ENCODE results near the gene SPTBN4.
"Not testable (repeated sequence)": the region's sequence is repeated elsewhere in the genome, so short reads cannot be mapped to it uniquely, and the experiment has no call there.

The SPTBN4 gene

GRCh38 chr19:40466985-40467734 lies at the start of gene SPTBN4:
Gene SPTBN4 (plus strand): TSS chr19:40467001. CDS start chr19:40472622, 5,621 bp downstream.
- peak in 1 of 2 experiments; percentile 8 for DNase-seq

GRCh38 chr19:40417643-40417981 lies 49.2 kb upstream of the SPTBN4 start:
- DNase-seq: no peak

- no peak for DNase-seq
These were observed 48.8 kb upstream of the SPTBN4 start for GRCh38 chr19:40418040-40418439.

- peak; percentile 98 to 99 for DNase-seq
These were observed 47.7 kb upstream of the SPTBN4 start for GRCh38 chr19:40419066-40419612.

- DNase-seq: no peak
These were observed 47.0 kb upstream of the SPTBN4 start for GRCh38 chr19:40419780-40420179.

- no peak for DNase-seq
These were observed 46.4 kb upstream of the SPTBN4 start for GRCh38 chr19:40420451-40420765.

GRCh38 chr19:40420766-40421765 lies 45.7 kb upstream of the SPTBN4 start:
- peak; percentile 80 to 88 for DNase-seq

- DNase-seq: no peak
These were observed 44.6 kb upstream of the SPTBN4 start for GRCh38 chr19:40421993-40422747.

GRCh38 chr19:40422748-40423566 lies 43.8 kb upstream of the SPTBN4 start:
- no peak for DNase-seq

GRCh38 chr19:40423938-40424337 lies 42.9 kb upstream of the SPTBN4 start:
- DNase-seq: no peak

- DNase-seq: peak in 1 of 2 experiments; percentile 26
These were observed 42.0 kb upstream of the SPTBN4 start for GRCh38 chr19:40424637-40425449.

GRCh38 chr19:40425450-40426287 lies 41.1 kb upstream of the SPTBN4 start, which contains the start of gene SERTAD1:
Gene SERTAD1 (minus strand): TSS chr19:40425992. CDS start chr19:40423546, 2,446 bp downstream.
- DNase-seq: peak; percentile 100

- not testable (repeated sequence) for DNase-seq
These were observed 38.6 kb upstream of the SPTBN4 start for GRCh38 chr19:40428197-40428596.

- DNase-seq: not testable (repeated sequence)
These were observed 36.6 kb upstream of the SPTBN4 start for GRCh38 chr19:40430242-40430641.

- DNase-seq: no peak
These were observed 35.1 kb upstream of the SPTBN4 start for GRCh38 chr19:40431698-40432097.

- DNase-seq: not testable (repeated sequence)
These were observed 34.0 kb upstream of the SPTBN4 start for GRCh38 chr19:40432760-40433159.

- DNase-seq: peak; percentile 60 to 71
These were observed 33.2 kb upstream of the SPTBN4 start for GRCh38 chr19:40433391-40434216.

- DNase-seq: no peak
These were observed 28.5 kb upstream of the SPTBN4 start for GRCh38 chr19:40438284-40438683.

- no peak for DNase-seq
These were observed 25.0 kb upstream of the SPTBN4 start for GRCh38 chr19:40441719-40442253.
